Measurements from ENCODE around the gene CCDC24. TPM values are rescaled to one million over a fixed set of nuclear protein-coding genes. Genes with fewer than 3 reads are reported as not detected.

CCDC24 gene
- polyA plus RNA-seq, 3 donors: 1.8 to 5.9 (median 3.7) TPM

DNA sequence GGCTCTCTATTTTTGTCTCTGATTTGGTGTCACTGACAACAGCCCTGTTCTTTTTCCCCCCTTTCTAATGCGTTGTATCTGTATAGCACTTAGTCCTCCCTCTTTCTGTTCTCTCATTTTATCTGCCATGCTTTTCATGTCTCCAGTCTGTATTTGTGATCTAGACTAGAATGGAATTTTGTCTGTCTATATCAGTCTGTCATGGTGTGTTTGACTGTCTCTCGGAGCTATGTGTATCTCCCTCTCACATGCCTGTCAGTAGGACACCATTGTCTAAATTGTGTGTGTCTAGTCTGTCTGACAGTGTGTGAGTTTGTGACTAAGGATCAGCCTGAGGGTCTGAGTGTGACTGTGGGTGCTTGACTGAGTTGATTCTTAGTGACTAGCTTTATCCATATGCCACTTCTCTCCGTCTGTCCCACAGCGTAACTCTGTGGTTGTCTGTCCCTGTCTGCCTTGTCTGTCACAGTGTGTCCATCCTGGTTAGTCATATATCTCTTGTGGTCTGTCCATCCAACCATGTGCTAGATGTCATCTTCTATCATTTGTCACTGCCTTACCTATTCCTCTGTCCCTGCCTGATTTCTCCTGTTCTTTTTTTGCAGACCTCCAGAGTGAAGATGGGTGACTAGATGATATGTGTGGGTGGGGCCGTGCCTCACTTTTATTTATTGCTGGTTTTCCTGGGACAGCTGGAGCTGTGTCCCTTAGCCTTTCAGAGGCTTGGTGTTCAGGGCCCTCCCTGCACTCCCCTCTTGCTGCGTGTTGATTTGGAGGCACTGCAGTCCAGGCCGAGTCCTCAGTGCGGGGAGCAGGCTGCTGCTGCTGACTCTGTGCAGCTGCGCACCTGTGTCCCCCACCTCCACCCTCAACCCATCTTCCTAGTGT, 13.8 kb upstream of the CCDC24 start:
- H3K27ac ChIP-seq (ENCODE audit: low read depth, low read length): no peak overlapping the region

DNA sequence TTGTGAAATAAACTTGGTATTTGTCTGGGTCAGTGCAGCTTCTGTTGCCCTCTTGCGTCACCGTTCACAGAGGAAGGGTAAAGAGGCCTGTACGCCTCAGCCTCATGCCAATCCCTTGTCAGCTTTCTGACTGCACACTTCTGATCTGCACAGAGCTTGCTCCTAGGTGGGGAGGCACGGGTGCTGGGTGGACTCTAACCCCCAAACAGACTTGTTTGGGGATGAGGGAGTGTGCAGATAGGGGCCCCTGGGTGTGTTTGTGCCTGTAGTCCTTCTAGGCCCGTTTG, 13.2 kb upstream of the CCDC24 start:
- H3K27ac ChIP-seq (ENCODE audit: low read depth, low read length): no peak overlapping the region
- 50 to 61% (median 55%) methylated on average over 5 of the region's 5 CpGs for WGBS, 3 donors

More for the DNA sequence above, 13.8 kb upstream of the CCDC24 start:
- WGBS, 3 donors: 79 to 91% (median 82%) methylated on average over 9 of the region's 9 CpGs

DNA sequence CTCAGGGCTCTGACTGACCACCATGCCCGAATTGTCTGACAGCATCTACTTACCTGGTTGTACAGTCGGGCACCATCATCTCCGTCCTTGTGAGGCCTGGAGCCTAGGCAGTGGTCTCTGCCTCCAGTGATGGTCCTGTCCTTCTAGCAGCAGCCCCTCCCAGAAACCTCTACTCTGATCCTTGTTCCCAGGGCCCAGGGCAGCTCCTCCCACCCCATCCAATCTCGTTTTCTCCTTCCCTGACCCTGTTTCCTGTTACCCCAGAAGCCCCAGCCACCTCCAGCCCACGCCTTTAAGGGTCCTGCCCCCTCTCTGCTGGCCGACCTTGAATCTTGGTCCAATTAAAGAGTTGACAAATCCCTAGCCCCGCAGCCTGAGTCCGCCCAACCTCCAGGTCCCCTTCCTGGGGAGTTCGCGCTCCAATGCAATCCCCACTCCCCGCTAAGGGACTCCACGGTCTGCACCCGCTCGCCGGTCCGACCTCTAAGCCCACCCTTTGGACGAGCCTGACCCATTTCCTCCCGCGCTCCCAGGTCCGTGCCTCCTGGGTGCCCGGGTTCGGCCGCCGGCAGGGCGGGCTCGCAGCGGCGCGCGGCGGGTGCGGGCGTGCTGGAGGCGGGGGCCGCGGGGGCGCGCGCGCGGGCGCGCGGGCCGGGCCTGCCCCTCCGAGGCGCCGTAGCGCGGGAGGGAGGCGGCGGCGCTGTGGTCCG, 12.7 kb upstream of the CCDC24 start, which contains the start of gene B4GALT2:
Gene B4GALT2, plus strand, starts transcription at position 660 of the 710 bp plus-strand sequence. CDS start 1,951 bp downstream, outside the sequence.
- H3K27ac ChIP-seq (ENCODE audit: low read depth, low read length): no peak within 1 kb of the TSS
- WGBS, 3 donors: 6 to 8% (median 7%) methylated on average over 37 to 51 of the region's 54 CpGs

- WGBS, 3 donors: 0% methylated on average over 1 to 43 of the region's 45 CpGs
- H3K27ac ChIP-seq (ENCODE audit: low read depth, low read length): no peak overlapping the region
These were observed 12.2 kb upstream of the CCDC24 start for GRCh38 chr1:43979261-43979527.

GRCh38 chr1:43979528-43980254, 11.7 kb upstream of the CCDC24 start:
- H3K27ac ChIP-seq (ENCODE audit: low read depth, low read length): no peak overlapping the region
- WGBS, 3 donors: 3 to 4% (median 4%) methylated on average over 31 to 44 of the region's 45 CpGs

DNA sequence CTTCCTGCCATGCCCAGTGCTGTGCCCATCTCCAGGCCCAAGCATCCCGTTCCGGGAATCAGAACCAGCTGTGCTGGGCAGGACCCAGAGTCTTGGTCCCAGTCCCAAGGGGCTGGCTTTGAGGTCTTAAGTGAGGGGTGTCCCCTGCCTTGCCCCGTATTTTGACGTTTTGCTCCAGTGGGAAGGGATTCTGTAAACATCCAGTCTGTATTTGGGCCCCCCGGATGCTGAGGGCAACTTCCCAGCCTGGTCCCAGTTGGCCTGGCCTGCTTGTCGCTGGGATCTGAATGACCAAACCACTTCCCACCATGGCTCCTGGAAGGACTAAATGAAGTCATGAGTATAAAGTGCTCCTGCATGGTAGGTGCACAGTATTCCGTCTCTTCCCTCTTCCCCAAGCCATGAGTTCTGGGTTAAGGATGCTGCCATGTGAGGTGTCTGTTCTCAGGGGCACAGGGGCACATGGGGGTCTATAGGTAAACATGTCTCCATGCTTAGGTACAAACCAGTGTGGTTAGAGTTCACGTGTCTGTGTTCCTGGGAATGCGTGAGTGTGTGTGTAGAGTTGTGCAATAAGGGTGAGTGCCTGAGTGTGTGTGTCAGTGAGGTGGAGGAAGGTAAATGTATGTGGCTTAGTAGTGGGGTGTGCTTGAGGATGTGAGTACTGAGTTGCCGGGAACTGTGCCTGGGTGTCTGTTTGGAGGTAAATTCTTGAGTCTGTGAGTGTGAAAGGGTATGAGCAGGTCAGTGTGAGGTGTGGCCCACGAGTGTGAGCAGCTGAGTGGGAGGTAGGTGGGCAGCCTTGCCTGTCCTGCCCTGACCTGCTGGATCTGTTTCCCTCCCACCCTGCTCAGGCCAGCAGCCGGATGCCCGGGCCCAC, 10.9 kb upstream of the CCDC24 start:
- no peak overlapping the region for H3K27ac ChIP-seq (ENCODE audit: low read depth, low read length)
- WGBS, 3 donors: 31 to 66% (median 57%) methylated on average over 13 of the region's 13 CpGs

DNA sequence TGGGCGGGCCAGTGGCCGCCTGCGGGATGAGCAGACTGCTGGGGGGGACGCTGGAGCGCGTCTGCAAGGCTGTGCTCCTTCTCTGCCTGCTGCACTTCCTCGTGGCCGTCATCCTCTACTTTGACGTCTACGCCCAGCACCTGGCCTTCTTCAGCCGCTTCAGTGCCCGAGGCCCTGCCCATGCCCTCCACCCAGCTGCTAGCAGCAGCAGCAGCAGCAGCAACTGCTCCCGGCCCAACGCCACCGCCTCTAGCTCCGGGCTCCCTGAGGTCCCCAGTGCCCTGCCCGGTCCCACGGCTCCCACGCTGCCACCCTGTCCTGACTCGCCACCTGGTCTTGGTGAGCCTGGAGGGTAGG, 10.3 kb upstream of the CCDC24 start:
- H3K27ac ChIP-seq (ENCODE audit: low read depth, low read length): no peak overlapping the region
- WGBS, 3 donors: 52 to 88% (median 88%) methylated on average over 19 to 20 of the region's 20 CpGs

DNA sequence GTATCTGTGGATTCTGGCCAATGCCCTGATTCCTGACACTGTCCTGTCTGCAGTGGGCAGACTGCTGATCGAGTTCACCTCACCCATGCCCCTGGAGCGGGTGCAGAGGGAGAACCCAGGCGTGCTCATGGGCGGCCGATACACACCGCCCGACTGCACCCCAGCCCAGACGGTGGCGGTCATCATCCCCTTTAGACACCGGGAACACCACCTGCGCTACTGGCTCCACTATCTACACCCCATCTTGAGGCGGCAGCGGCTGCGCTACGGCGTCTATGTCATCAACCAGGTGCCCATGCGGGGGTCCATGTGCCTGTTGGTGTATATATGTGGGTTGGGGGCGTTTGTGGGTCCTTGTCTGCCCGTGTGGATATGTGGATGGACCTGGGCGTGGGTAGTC, 9.8 kb upstream of the CCDC24 start:
- WGBS, 3 donors: 88 to 97% (median 96%) methylated on average over 20 of the region's 20 CpGs
- no peak overlapping the region for H3K27ac ChIP-seq (ENCODE audit: low read depth, low read length)

- 90 to 91% (median 91%) methylated on average over 8 of the region's 8 CpGs for WGBS, 3 donors
- no peak overlapping the region for H3K27ac ChIP-seq (ENCODE audit: low read depth, low read length)
These were observed 9.2 kb upstream of the CCDC24 start for GRCh38 chr1:43982241-43982640.

GRCh38 chr1:43982808-43983207, 8.6 kb upstream of the CCDC24 start:
- 54 to 82% (median 61%) methylated on average over 15 of the region's 15 CpGs for WGBS, 3 donors
- no peak overlapping the region for H3K27ac ChIP-seq (ENCODE audit: low read depth, low read length)

GRCh38 chr1:43983253-43983899, 8.0 kb upstream of the CCDC24 start:
- 65 to 86% (median 73%) methylated on average over 12 of the region's 12 CpGs for WGBS, 3 donors
- no peak overlapping the region for H3K27ac ChIP-seq (ENCODE audit: low read depth, low read length)

- 92 to 94% (median 93%) methylated on average over 14 to 16 of the region's 16 CpGs for whole genome bisulfite sequencing, 3 donors
- no peak overlapping the region for H3K27ac ChIP-seq (ENCODE audit: low read depth, low read length)
These were observed 6.5 kb upstream of the CCDC24 start for GRCh38 chr1:43984855-43985254.

GRCh38 chr1:43985984-43986595, 5.3 kb upstream of the CCDC24 start:
- WGBS, 3 donors: 58 to 86% (median 85%) methylated on average over 4 of the region's 4 CpGs
- H3K27ac ChIP-seq (ENCODE audit: low read depth, low read length): no peak overlapping the region

DNA sequence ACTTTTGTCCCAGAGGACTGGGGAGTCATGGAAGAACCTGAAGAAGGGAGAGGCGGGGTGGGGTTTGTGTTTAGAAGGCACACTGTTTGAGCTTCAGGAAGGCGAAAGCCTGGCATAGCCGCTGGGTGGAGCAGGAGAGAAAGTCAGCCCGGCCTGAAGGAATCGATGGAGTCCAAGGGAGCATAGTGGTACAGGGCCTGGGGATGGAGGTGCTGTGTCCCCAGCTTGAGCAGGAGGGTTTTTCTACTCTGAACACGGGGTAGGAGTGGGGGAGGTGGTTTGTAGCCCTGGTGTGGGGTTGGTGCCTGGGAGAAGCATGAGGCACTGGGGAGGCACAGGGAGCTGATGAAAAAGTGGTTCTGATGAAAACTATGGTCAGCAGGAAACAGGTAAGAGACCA, 4.7 kb upstream of the CCDC24 start:
- no peak overlapping the region for H3K27ac ChIP-seq (ENCODE audit: low read depth, low read length)
- 65 to 83% (median 68%) methylated on average over 6 of the region's 6 CpGs for WGBS, 3 donors

- no peak overlapping the region for H3K27ac ChIP-seq (ENCODE audit: low read depth, low read length)
- 67 to 86% (median 80%) methylated on average over 6 of the region's 6 CpGs for WGBS, 3 donors
These were observed 4.1 kb upstream of the CCDC24 start for GRCh38 chr1:43987159-43987902.

- no peak overlapping the region for H3K27ac ChIP-seq (ENCODE audit: low read depth, low read length)
- 64 to 78% (median 76%) methylated on average over 19 of the region's 19 CpGs for WGBS, 3 donors
These were observed 864 bp upstream of the CCDC24 start for GRCh38 chr1:43990271-43991199.
